ENCODE data around the gene AQP12B.

GRCh38 chr2:240628507-240628807 is 54.2 kb downstream of the AQP12B start:
- TF ChIP-seq PATZ1 (CRISPR knock-in tag; IDR thresholded peaks at IDR 0.05; ENCODE audit: borderline replicate concordance) (no peak), RARB (CRISPR knock-in tag; IDR thresholded peaks at IDR 0.05) (no peak), ZNF8 (CRISPR knock-in tag; IDR thresholded peaks at IDR 0.05) (no peak), CREB5 (CRISPR knock-in tag; IDR thresholded peaks at IDR 0.05; ENCODE audit: low read depth) (no peak), TOX (CRISPR knock-in tag; IDR thresholded peaks at IDR 0.05; ENCODE audit: borderline replicate concordance) (no peak)

All from SK-N-SH treated with all-trans-retinoic acid at 6 μM for 48 hours (cell line).